Measurements from ENCODE around the gene COL19A1. TPM values are rescaled to one million over a fixed set of nuclear protein-coding genes. Genes with fewer than 3 reads are reported as not detected.
"Not testable (repeated sequence)": the region's sequence is repeated elsewhere in the genome, so short reads cannot be mapped to it uniquely, and the experiment has no call there.

Gene COL19A1
- total RNA-seq, 2 donors from 2014 or later, result 1.5 TPM; not detected in 1

DNA sequence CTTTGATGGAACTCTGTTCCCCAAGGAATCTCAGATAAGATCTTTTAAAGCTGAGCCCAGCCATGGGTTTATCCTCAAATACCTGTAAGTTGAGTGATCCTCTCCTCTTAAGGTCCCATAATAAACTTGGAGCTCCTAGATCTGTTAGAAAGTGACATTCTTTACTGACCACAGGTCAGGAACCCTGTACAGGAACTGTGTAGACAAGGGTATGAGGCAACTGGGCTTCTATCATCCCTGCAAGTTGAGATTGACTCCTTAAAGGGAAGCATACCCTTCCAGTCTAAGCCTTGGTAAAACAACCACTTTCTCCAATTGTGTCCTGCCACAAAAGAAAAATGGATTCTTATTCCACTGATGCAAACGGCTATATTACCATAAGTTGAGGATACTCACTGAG is 26.2 kb downstream of the COL19A1 start:
- not testable (repeated sequence) for H3K27me3 Mint-ChIP-seq; ATAC-seq; H3K9me3 ChIP-seq (ENCODE audit: control insufficient read depth, low read length, poor library complexity, severe bottlenecking); DNase-seq; H3K4me3 Mint-ChIP-seq; H3K36me3 Mint-ChIP-seq (ENCODE audit: low read depth); H3K4me1 Mint-ChIP-seq; H3K27ac Mint-ChIP-seq

DNA sequence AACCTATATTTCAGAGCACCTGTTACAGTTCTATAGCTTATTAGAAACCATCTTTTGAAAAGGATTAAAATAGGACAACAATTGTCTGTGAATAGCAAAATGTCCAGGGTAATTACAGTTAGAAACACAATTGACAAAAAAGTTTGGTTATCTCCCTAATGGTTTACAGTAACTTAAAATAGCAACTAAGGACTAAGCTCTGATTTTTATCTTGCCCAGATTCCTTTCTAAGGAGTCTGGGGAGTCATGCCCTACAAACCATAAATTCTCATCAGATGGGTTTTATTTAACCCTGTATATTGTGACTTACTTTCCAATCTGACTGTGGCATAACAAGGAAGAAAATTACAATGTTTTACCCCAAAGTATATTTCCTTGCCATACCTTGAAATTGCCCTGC is 26.9 kb downstream of the COL19A1 start:
- H3K27me3 Mint-ChIP-seq; H3K4me3 Mint-ChIP-seq; H3K9me3 ChIP-seq (ENCODE audit: control insufficient read depth, low read length, poor library complexity, severe bottlenecking); H3K36me3 Mint-ChIP-seq (ENCODE audit: low read depth); ATAC-seq; H3K27ac Mint-ChIP-seq; H3K4me1 Mint-ChIP-seq; DNase-seq: not testable (repeated sequence)

DNA sequence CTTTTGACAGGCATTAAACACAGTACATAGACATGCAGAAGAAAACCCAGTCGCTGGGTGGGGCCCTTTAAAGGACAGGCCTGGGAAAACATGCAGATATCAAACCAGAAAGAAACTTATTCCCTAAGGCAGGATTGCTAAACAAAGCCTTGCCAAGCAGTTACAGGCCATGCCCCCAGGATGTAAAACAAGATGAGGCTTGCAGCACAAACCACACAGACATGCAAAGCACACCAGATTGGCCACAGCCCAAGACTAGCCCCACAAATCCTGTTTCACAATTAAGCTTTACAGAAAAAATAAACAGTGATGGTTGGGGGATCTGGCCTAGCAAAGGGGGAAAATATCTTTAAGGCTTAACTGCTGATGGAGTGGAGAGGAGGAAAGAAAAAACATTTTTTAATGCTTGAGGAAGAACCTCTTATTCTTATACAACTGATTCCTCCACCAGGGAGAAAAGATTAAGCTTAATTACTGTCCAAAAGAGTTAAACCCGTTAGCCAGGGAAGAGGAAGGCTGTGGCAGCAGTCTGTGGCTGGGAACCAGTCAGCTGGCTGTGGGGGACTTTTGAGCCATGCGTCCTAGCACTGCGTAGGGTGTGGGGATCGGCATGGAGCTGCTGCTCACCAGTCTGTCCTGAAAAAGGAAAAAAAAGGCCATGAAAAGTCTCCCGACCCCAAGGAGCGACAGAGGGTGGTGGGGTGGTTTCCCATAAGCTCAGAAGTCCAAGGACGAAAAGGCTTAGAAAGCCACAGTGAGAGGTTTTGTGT is 28.4 kb downstream of the COL19A1 start:
- no peaks in the 10 kb centered on the region for H3K27me3 Mint-ChIP-seq
- H3K4me1 Mint-ChIP-seq, result no peaks in the 10 kb centered on the region
- H3K27ac Mint-ChIP-seq, result no peak overlapping the region
- no peak for ATAC-seq
- H3K9me3 ChIP-seq (ENCODE audit: control insufficient read depth, low read length, poor library complexity, severe bottlenecking), result no peaks in the 10 kb centered on the region
- no peak overlapping the region for H3K4me3 Mint-ChIP-seq
- no peak for DNase-seq
- H3K36me3 Mint-ChIP-seq (ENCODE audit: low read depth), result no peaks in the 10 kb centered on the region

- no peaks in the 10 kb centered on the region for H3K9me3 ChIP-seq (ENCODE audit: control insufficient read depth, low read length, poor library complexity, severe bottlenecking)
- no peaks in the 10 kb centered on the region for H3K27me3 Mint-ChIP-seq
- no peak for DNase-seq
- no peaks in the 10 kb centered on the region for H3K4me1 Mint-ChIP-seq
- no peak for ATAC-seq
- H3K36me3 Mint-ChIP-seq (ENCODE audit: low read depth), result no peaks in the 10 kb centered on the region
- H3K27ac Mint-ChIP-seq, result no peak overlapping the region
- H3K4me3 Mint-ChIP-seq, result no peak overlapping the region
These were observed 29.0 kb downstream of the COL19A1 start for GRCh38 chr6:69895396-69895795.

GRCh38 chr6:69900869-69901268 is 34.5 kb downstream of the COL19A1 start:
- H3K27me3 Mint-ChIP-seq, result peaks cover 7% of the 10 kb centered on the region
- DNase-seq, result no peak
- H3K4me3 Mint-ChIP-seq, result no peak overlapping the region
- H3K9me3 ChIP-seq (ENCODE audit: control insufficient read depth, low read length, poor library complexity, severe bottlenecking), result no peaks in the 10 kb centered on the region
- no peak for ATAC-seq
- H3K4me1 Mint-ChIP-seq, result no peaks in the 10 kb centered on the region
- no peaks in the 10 kb centered on the region for H3K36me3 Mint-ChIP-seq (ENCODE audit: low read depth)
- H3K27ac Mint-ChIP-seq, result no peak overlapping the region

GRCh38 chr6:69901361-69901760 is 35.0 kb downstream of the COL19A1 start:
- peaks cover 7% of the 10 kb centered on the region for H3K27me3 Mint-ChIP-seq
- H3K4me1 Mint-ChIP-seq, result no peaks in the 10 kb centered on the region
- no peaks in the 10 kb centered on the region for H3K9me3 ChIP-seq (ENCODE audit: control insufficient read depth, low read length, poor library complexity, severe bottlenecking)
- H3K27ac Mint-ChIP-seq, result no peak overlapping the region
- no peak overlapping the region for H3K4me3 Mint-ChIP-seq
- ATAC-seq, result no peak
- no peaks in the 10 kb centered on the region for H3K36me3 Mint-ChIP-seq (ENCODE audit: low read depth)
- no peak for DNase-seq

- Mint-ChIP-seq H3K27ac (no peak overlapping the region), H3K36me3 (ENCODE audit: low read depth) (no peaks in the 10 kb centered on the region), H3K4me1 (no peaks in the 10 kb centered on the region), H3K4me3 (no peak overlapping the region), H3K27me3 (peaks cover 7% of the 10 kb centered on the region)
- ATAC-seq (no peak), DNase-seq (no peak)
- H3K9me3 ChIP-seq (ENCODE audit: control insufficient read depth, low read length, poor library complexity, severe bottlenecking), result no peaks in the 10 kb centered on the region
These were observed 41.7 kb downstream of the COL19A1 start for GRCh38 chr6:69907981-69908498.

- H3K36me3 Mint-ChIP-seq (ENCODE audit: low read depth), result no peaks in the 10 kb centered on the region
- H3K27me3 Mint-ChIP-seq, result no peaks in the 10 kb centered on the region
- H3K4me1 Mint-ChIP-seq, result no peaks in the 10 kb centered on the region
- DNase-seq (no peak), ATAC-seq (no peak)
- H3K4me3 Mint-ChIP-seq, result no peak overlapping the region
- H3K9me3 ChIP-seq (ENCODE audit: control insufficient read depth, low read length, poor library complexity, severe bottlenecking), result no peaks in the 10 kb centered on the region
- H3K27ac Mint-ChIP-seq, result no peak overlapping the region
These were observed 47.0 kb downstream of the COL19A1 start for GRCh38 chr6:69913361-69913760.

GRCh38 chr6:69914015-69914485 is 47.7 kb downstream of the COL19A1 start:
- DNase-seq, result no peak
- H3K4me1 Mint-ChIP-seq, result no peaks in the 10 kb centered on the region
- H3K27me3 Mint-ChIP-seq, result no peaks in the 10 kb centered on the region
- no peaks in the 10 kb centered on the region for H3K9me3 ChIP-seq (ENCODE audit: control insufficient read depth, low read length, poor library complexity, severe bottlenecking)
- ATAC-seq, result no peak
- H3K36me3 Mint-ChIP-seq (ENCODE audit: low read depth), result no peaks in the 10 kb centered on the region
- no peak overlapping the region for H3K4me3 Mint-ChIP-seq
- H3K27ac Mint-ChIP-seq, result no peak overlapping the region

- ATAC-seq (no peak), DNase-seq (no peak)
- Mint-ChIP-seq H3K27ac (no peak overlapping the region), H3K4me1 (no peaks in the 10 kb centered on the region), H3K4me3 (no peak overlapping the region), H3K36me3 (ENCODE audit: low read depth) (no peaks in the 10 kb centered on the region), H3K27me3 (no peaks in the 10 kb centered on the region)
- H3K9me3 ChIP-seq (ENCODE audit: control insufficient read depth, low read length, poor library complexity, severe bottlenecking), result no peaks in the 10 kb centered on the region
These were observed 49.0 kb downstream of the COL19A1 start for GRCh38 chr6:69915346-69915745.

DNA sequence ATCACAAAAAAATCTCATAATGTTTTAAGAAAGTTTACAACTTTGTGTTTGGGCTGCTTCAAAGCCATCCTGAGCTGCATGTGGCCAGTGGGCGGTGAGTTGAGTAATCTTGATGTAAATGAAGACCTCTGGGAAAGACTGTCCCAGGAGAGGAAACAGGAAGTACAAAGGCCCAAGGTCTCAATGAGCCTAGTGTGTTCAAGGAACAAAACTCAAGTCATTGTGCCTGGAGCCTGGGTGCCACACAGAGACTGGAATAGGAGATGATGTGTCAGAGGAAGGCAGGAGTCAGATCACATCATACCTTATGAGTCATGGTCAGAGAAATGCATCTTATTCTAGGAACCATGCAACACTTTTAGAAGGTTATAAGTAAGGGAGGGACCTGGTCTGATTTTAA is 51.5 kb downstream of the COL19A1 start:
- ATAC-seq (no peak), DNase-seq (no peak)
- Mint-ChIP-seq H3K4me1 (no peaks in the 10 kb centered on the region), H3K27me3 (no peaks in the 10 kb centered on the region), H3K36me3 (ENCODE audit: low read depth) (no peaks in the 10 kb centered on the region), H3K27ac (no peak overlapping the region), H3K4me3 (no peak overlapping the region)
- H3K9me3 ChIP-seq (ENCODE audit: control insufficient read depth, low read length, poor library complexity, severe bottlenecking), result peaks cover 1% of the 10 kb centered on the region

DNA sequence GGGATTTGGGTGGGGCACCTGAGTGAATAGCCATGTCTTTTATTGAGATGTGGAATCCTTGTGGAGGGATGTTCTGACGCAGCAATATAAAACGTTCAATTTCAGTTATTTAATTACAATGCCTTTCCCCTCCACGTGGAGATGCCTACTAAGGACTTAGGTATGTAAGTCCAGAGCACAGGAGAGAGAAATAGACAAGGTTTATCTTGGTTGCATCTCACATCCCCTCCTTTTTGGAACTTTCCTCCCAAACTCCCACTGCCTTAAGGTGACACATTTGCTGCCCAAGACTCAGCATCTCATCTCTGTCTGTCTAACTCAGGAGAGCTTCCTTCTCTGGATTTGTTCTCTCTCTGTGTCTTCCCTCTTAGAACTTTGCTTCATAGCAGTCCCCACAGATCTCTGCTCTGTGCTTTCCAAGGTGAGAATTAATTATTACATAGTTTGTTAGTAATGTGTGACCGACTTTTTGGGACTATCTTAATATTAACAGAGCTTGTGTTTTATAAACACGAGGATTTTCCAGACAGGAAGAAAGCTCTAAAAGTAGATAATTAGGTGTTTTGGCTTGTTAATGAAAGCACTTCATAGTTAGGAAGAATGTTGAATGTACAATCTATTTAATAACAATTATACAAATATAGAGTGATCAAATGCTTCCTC is 52.6 kb downstream of the COL19A1 start:
- Mint-ChIP-seq H3K27ac (no peak overlapping the region), H3K4me3 (no peak overlapping the region), H3K36me3 (ENCODE audit: low read depth) (no peaks in the 10 kb centered on the region), H3K4me1 (no peaks in the 10 kb centered on the region), H3K27me3 (no peaks in the 10 kb centered on the region)
- DNase-seq, result no peak
- ATAC-seq, result no peak
- peaks cover 5% of the 10 kb centered on the region for H3K9me3 ChIP-seq (ENCODE audit: control insufficient read depth, low read length, poor library complexity, severe bottlenecking)

- H3K4me3 Mint-ChIP-seq; H3K4me1 Mint-ChIP-seq; H3K36me3 Mint-ChIP-seq (ENCODE audit: low read depth); H3K27me3 Mint-ChIP-seq; DNase-seq; H3K9me3 ChIP-seq (ENCODE audit: control insufficient read depth, low read length, poor library complexity, severe bottlenecking); ATAC-seq; H3K27ac Mint-ChIP-seq: not testable (repeated sequence)
These were observed 54.7 kb downstream of the COL19A1 start for GRCh38 chr6:69921066-69921465.

DNA sequence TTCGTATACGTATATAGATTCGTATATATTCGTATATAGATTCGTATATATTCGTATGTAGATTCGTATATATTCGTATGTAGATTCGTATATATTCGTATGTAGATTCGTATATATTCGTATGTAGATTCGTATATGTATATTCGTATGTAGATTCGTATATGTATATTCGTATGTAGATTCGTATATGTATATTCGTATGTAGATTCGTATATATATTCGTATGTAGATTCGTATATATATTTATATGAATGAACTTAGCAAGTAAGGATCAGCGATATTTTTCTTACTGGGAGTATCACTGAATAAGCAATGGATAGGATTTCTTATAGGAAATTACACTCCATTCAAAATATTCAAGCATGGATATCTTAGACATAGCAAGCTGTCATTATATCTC is 55.3 kb downstream of the COL19A1 start:
- H3K4me1 Mint-ChIP-seq; H3K4me3 Mint-ChIP-seq; DNase-seq; ATAC-seq; H3K27ac Mint-ChIP-seq; H3K27me3 Mint-ChIP-seq; H3K9me3 ChIP-seq (ENCODE audit: control insufficient read depth, low read length, poor library complexity, severe bottlenecking); H3K36me3 Mint-ChIP-seq (ENCODE audit: low read depth): not testable (repeated sequence)
